Activated B cell treated with CpG ODN at 0.5 μM for 24 hours (primary cell): ENCODE measurements around the gene ADCY5. TPM values are rescaled to one million over a fixed set of nuclear protein-coding genes. Genes with fewer than 3 reads are reported as not detected.

Experiments
- ATAC-seq: fragments of 200-7000 bp; cut with Tn5 transposase; one replicate; pipeline ENCODE4 v1.10.0; 2021; ENCODE audit warnings: low read depth, mild to moderate bottlenecking, moderate library complexity
- CTCF ChIA-PET: fragments of 350-600 bp; sonication (Branson Sonifier 250); formaldehyde crosslinking; loops from one replicate; lab custom pipeline; 2021; ENCODE audit warnings: antibody characterized with exemption; lab: Charles Lee
- POLR2A ChIA-PET: fragments of 350-600 bp; sonication (Branson Sonifier 250); formaldehyde crosslinking; loops from one replicate; lab custom pipeline; 2021; ENCODE audit warnings: antibody characterized with exemption; lab: Charles Lee
- DNase-seq: peaks from one replicate; pipeline ENCODE4 v3.0.0; 2022
- H3K27ac Mint-ChIP-seq: one replicate; pipeline ENCODE4 v1.8.0; 2020; ENCODE audit warnings: mixed read lengths
- H3K27me3 Mint-ChIP-seq: one replicate; pipeline ENCODE4 v1.8.0; 2021; ENCODE audit warnings: mixed read lengths
- H3K36me3 Mint-ChIP-seq: one replicate; pipeline ENCODE4 v1.8.0; 2021; ENCODE audit warnings: low read depth, mixed read lengths
- H3K4me1 Mint-ChIP-seq: one replicate; pipeline ENCODE4 v1.8.0; 2021; ENCODE audit warnings: mixed read lengths
- H3K4me3 Mint-ChIP-seq: one replicate; pipeline ENCODE4 v1.8.0; 2020; ENCODE audit warnings: mild to moderate bottlenecking, mixed read lengths
- H3K9me3 Mint-ChIP-seq: one replicate; pipeline ENCODE4 v1.8.0; 2020; ENCODE audit warnings: mixed read lengths
- intact Hi-C: fragments of 100-400 bp; cut with micrococcal nuclease; formaldehyde crosslinking; loops from one replicate; pipeline ENCODE4 v1.15.1; 2024
- total RNA-seq: library from RNA; stranded (reverse); gene quantifications from 2 replicates; pipeline ENCODE4 v1.2.3, GENCODE V29; 2022
- TF ChIP-seq, protein P1 (sequence below): fragments of 200-600 bp; IDR thresholded peaks from one replicate; pipeline ENCODE4 v1.8.0; 2022; ENCODE audit warnings: antibody characterized with exemption, mild to moderate bottlenecking

ADCY5 gene
- total RNA-seq, 1 donor from 2014 or later: not detected

DNA sequence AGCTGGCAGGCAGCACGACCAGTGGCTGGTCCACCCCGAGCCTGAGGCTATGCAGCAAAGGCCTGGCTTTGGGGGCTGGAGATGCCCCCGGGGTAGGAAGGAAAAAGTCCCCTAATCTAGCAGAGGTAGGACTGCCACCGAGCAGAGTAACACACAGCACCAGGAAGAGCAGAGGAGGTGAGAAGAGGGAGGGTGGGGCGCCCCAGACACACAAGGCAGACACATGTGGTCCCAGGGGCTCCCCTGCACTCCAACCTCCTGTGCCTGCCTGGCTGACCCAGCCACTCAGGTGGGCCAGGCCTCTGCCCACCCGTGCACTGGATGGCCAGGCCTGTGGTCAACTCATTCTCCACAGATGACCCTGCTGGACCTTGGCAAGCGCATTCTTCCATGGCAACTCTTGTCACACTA, 112.4 kb downstream of the ADCY5 start:
- no peaks in the 10 kb centered on the region for H3K36me3 Mint-ChIP-seq
- no peak overlapping the region for H3K4me3 Mint-ChIP-seq
- ATAC-seq (no peak), DNase-seq (no peak)
- intact Hi-C loops: no loop called here
- H3K27ac Mint-ChIP-seq: no peak overlapping the region
- ChIA-PET CTCF (no interaction called here), POLR2A (no interaction called here)
- H3K27me3 Mint-ChIP-seq: no peaks in the 10 kb centered on the region
- H3K9me3 Mint-ChIP-seq: no peaks in the 10 kb centered on the region
- TF ChIP-seq, protein P1, sequence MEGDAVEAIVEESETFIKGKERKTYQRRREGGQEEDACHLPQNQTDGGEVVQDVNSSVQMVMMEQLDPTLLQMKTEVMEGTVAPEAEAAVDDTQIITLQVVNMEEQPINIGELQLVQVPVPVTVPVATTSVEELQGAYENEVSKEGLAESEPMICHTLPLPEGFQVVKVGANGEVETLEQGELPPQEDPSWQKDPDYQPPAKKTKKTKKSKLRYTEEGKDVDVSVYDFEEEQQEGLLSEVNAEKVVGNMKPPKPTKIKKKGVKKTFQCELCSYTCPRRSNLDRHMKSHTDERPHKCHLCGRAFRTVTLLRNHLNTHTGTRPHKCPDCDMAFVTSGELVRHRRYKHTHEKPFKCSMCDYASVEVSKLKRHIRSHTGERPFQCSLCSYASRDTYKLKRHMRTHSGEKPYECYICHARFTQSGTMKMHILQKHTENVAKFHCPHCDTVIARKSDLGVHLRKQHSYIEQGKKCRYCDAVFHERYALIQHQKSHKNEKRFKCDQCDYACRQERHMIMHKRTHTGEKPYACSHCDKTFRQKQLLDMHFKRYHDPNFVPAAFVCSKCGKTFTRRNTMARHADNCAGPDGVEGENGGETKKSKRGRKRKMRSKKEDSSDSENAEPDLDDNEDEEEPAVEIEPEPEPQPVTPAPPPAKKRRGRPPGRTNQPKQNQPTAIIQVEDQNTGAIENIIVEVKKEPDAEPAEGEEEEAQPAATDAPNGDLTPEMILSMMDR: no peak
- H3K4me1 Mint-ChIP-seq: no peaks in the 10 kb centered on the region

DNA sequence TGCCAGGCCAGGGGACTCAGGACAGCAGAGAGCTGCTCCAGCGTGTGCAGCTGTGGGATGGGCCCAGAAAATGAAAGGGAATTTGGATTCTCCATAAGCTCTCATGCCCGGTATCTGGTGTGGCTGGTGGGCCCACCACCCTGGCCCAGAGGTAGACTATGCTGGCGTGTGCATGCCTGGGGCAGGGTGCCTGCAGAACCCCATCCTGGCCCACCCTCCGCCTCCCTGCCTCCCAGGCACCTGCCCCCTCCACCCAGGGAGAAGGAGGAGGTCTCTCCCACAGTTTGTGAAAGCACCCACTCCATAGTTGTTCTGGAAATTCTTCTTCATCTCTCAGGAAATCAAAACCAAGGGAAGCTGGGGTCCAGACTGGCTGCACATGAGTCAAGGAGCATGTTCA, 112.9 kb downstream of the ADCY5 start:
- intact Hi-C loops: no loop called here
- no peaks in the 10 kb centered on the region for H3K36me3 Mint-ChIP-seq
- no peak for DNase-seq

DNA sequence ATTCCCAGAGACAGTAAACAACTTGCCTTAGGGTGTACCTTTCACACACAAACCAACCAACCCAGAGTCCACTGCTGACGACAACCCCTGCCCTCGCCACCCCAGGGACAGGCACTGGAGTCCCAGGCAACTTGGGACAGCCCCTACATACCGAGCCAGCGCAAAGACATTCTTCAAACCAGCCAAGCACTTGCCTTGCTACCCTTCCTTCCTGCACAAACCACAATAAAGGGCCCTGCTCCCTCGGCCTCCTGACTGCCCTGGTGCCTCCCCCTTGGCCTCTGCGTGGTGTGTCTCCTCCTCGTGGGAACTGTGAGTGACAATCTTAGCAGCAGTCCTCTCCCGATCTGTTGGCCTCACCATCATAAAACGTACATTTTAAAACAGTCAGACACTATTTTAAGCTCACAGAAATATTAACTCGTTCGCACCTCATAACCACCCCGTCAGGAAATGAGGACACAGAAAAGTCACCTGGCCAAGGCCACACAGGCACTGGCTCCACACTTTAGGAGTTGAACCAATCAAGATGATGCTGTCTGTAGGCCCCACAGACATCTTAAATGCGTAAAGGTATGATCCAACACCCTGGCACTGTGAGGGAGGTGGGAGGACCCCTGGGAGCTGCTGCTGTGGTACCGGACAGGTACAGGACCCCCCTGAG, 113.8 kb downstream of the ADCY5 start:
- POLR2A ChIA-PET: no interaction called here
- DNase-seq (no peak), ATAC-seq (no peak)
- no peaks in the 10 kb centered on the region for H3K27me3 Mint-ChIP-seq
- no peak overlapping the region for H3K27ac Mint-ChIP-seq
- no peaks in the 10 kb centered on the region for H3K9me3 Mint-ChIP-seq
- H3K36me3 Mint-ChIP-seq: no peaks in the 10 kb centered on the region
- no peaks in the 10 kb centered on the region for H3K4me1 Mint-ChIP-seq
- H3K4me3 Mint-ChIP-seq: no peak overlapping the region
- CTCF ChIA-PET: no interaction called here
- intact Hi-C loops: no loop called here
- TF ChIP-seq, protein P1: no peak

More for the DNA sequence above, 112.9 kb downstream of the ADCY5 start:
- TF ChIP-seq, protein P1: no peak
- CTCF ChIA-PET: no interaction called here
- Mint-ChIP-seq H3K4me1 (no peaks in the 10 kb centered on the region), H3K9me3 (no peaks in the 10 kb centered on the region), H3K27ac (no peak overlapping the region), H3K4me3 (no peak overlapping the region), H3K27me3 (no peaks in the 10 kb centered on the region)
- POLR2A ChIA-PET: no interaction called here
- ATAC-seq: no peak

DNA sequence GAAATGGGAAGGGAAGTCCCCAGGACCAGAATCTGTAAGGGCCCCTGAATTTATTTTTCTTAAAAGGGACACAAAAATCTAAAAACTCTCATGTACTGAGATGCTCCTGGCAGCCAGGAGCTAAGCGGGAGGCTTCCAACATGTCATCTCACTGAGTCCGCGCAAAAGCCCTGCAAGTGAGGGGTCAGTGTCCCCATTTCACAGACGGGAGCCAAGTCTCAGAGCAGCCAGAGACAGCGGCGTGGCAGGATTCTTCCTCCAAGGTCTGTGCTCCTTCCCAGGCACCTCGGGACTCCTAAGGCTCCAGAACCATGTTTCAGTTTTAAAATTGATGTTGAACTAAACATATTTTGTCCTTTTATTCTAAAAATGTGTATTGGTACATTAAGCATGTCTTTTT, 114.8 kb downstream of the ADCY5 start:
- H3K4me1 Mint-ChIP-seq: no peaks in the 10 kb centered on the region
- ChIA-PET CTCF (no interaction called here), POLR2A (no interaction called here)
- H3K9me3 Mint-ChIP-seq: no peaks in the 10 kb centered on the region
- intact Hi-C loops: no loop called here
- no peaks in the 10 kb centered on the region for H3K36me3 Mint-ChIP-seq
- DNase-seq (no peak), ATAC-seq (no peak)
- no peak overlapping the region for H3K27ac Mint-ChIP-seq
- H3K27me3 Mint-ChIP-seq: no peaks in the 10 kb centered on the region
- H3K4me3 Mint-ChIP-seq: no peak overlapping the region
- TF ChIP-seq, protein P1: no peak

DNA sequence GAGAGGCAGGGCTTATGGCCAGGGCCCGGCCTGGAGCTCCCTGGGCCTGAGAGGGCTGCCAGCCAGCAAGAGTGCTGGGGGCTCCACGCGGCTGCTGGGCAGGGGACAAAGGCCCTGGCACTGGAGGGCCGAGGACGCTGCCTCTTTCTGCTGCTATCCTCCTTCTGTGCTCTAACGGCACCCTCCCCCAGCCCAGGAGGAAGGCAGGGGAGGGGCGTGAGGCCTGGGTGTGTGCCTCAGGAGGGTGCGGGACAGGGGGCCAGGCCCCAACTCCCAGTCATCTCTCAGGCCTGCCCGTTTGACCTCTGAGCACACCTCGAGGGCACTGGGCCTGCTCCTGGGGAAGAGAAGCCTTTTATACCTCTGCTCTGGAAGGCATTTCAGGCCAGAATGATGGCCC, 115.5 kb downstream of the ADCY5 start:
- no peaks in the 10 kb centered on the region for H3K36me3 Mint-ChIP-seq
- H3K27ac Mint-ChIP-seq: no peak overlapping the region
- CTCF ChIA-PET: no interaction called here
- peaks cover 2% of the 10 kb centered on the region for H3K27me3 Mint-ChIP-seq
- no peaks in the 10 kb centered on the region for H3K4me1 Mint-ChIP-seq
- no peak overlapping the region for H3K4me3 Mint-ChIP-seq
- intact Hi-C loops: no loop called here
- POLR2A ChIA-PET: no interaction called here
- no peaks in the 10 kb centered on the region for H3K9me3 Mint-ChIP-seq
- DNase-seq (no peak), ATAC-seq (no peak)
- TF ChIP-seq, protein P1: no peak
